Natural killer cell (primary cell): ENCODE measurements around the gene RFX1. TPM values are rescaled to one million over a fixed set of nuclear protein-coding genes. Genes with fewer than 3 reads are reported as not detected.

Experiments
- ATAC-seq, 3 donors: fragments of 150-1000 bp in 2 of 3; fragments of 200-7000 bp in 1 of 3; cut with Tn5 transposase; 1 replicate in 1 of 3; 2 replicates in 2 of 3; pipeline ENCODE4 v1.10.0; 2021; ENCODE audit warnings: mild to moderate bottlenecking in 2 of 3, moderate library complexity in 2 of 3
- DNase-seq, 2 donors: peaks; one replicate each; pipeline versions ENCODE4 v3.0.0 to v3.0.0-alpha.2; 2013 to 2021; ENCODE audit warnings: mixed read lengths in 1 of 2
- H3K27ac ChIP-seq: one replicate; pipeline ENCODE4 v1.5.1; 2013; ENCODE audit warnings: mild to moderate bottlenecking, low read length
- H3K27me3 ChIP-seq: one replicate; pipeline ENCODE4 v1.6.1; 2013; ENCODE audit warnings: low read length; ENCODE audit not compliant: control insufficient read depth, insufficient read depth
- H3K36me3 ChIP-seq: one replicate; pipeline ENCODE4 v1.6.1; 2013; ENCODE audit warnings: low read length; ENCODE audit not compliant: control insufficient read depth, insufficient read depth
- H3K4me1 ChIP-seq: one replicate; pipeline ENCODE4 v1.6.1; 2013; ENCODE audit warnings: low read length; ENCODE audit not compliant: control insufficient read depth, insufficient read depth
- H3K4me3 ChIP-seq: one replicate; pipeline ENCODE4 v1.5.1; 2013; ENCODE audit warnings: low read length
- H3K9me3 ChIP-seq: one replicate; pipeline ENCODE4 v1.6.1; 2013; ENCODE audit warnings: low read length; ENCODE audit not compliant: control insufficient read depth, insufficient read depth
- H3K27ac Mint-ChIP-seq, 2 donors: one replicate each; pipeline ENCODE4 v1.8.0; 2022; ENCODE audit warnings: mild to moderate bottlenecking in 2 of 2, mixed read lengths in 2 of 2, moderate library complexity in 1 of 2
- H3K27me3 Mint-ChIP-seq, 2 donors: one replicate each; pipeline ENCODE4 v1.8.0; 2022; ENCODE audit warnings: low read depth in 2 of 2, mixed read lengths in 2 of 2
- H3K36me3 Mint-ChIP-seq: one replicate; pipeline ENCODE4 v1.8.0; 2022; ENCODE audit warnings: mixed read lengths
- H3K4me1 Mint-ChIP-seq, 2 donors: one replicate each; pipeline ENCODE4 v1.8.0; 2022; ENCODE audit warnings: mixed read lengths in 2 of 2
- H3K4me3 Mint-ChIP-seq: one replicate; pipeline ENCODE4 v1.8.0; 2022; ENCODE audit warnings: mild to moderate bottlenecking, moderate library complexity, mixed read lengths
- H3K9me3 Mint-ChIP-seq, 2 donors: one replicate each; pipeline ENCODE4 v1.8.0; 2022; ENCODE audit warnings: mixed read lengths in 2 of 2
- CTCF ChIP-seq: fragments of 200-600 bp; IDR thresholded peaks from one replicate; pipeline ENCODE4 v1.8.0; 2022; ENCODE audit warnings: antibody characterized with exemption
- WGBS: methylation state at CpG from one replicate; pipeline ENCODE4 v1.1.7; 2013; ENCODE audit warnings: missing lambda C conversion rate; ENCODE audit not compliant: insufficient coverage; 5-methylcytosine and 5-hydroxymethylcytosine counted together
- intact Hi-C: fragments of 100-400 bp; cut with micrococcal nuclease; formaldehyde crosslinking; loops from one replicate; pipeline ENCODE4 v1.14.2; 2022
- total RNA-seq, 4 donors: library from RNA; stranded (reverse); fragments of 120-200 nt in 1 of 4; gene quantifications; one replicate each; pipeline versions ENCODE4 v1.2.3 to v1.2.4, GENCODE V29; 2013 to 2022

The RFX1 gene
- total RNA-seq, 3 donors from 2014 or later (not counting 1 experiment from before 2014, with no cell fraction given), result 26.0 to 31.8 (median 30.5) TPM

DNA sequence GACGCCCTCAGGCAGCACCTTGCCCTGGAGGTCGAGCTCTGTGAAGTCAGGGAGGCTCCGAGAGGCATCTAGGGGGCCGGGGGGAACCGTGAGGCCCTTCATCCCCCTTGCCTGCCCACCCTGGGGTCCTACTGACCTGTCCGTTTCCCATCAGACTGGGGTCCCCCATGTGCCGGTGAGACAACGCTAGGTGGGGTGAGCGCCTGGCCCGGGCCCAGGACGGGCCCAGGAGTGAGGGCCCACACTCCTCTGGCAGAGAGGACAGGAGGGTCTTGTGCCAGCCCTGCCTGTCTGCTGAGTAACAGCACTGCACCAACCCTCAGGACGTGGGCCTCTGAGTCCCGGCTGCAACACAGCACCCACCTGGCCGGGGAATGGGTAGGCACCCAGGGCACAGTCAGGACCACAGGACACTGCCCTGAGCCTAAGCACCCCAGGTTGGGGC is 39.4 kb downstream of the RFX1 start:
- H3K36me3 Mint-ChIP-seq, result no peaks in the 10 kb centered on the region
- TF ChIP-seq CTCF, result no peak

DNA sequence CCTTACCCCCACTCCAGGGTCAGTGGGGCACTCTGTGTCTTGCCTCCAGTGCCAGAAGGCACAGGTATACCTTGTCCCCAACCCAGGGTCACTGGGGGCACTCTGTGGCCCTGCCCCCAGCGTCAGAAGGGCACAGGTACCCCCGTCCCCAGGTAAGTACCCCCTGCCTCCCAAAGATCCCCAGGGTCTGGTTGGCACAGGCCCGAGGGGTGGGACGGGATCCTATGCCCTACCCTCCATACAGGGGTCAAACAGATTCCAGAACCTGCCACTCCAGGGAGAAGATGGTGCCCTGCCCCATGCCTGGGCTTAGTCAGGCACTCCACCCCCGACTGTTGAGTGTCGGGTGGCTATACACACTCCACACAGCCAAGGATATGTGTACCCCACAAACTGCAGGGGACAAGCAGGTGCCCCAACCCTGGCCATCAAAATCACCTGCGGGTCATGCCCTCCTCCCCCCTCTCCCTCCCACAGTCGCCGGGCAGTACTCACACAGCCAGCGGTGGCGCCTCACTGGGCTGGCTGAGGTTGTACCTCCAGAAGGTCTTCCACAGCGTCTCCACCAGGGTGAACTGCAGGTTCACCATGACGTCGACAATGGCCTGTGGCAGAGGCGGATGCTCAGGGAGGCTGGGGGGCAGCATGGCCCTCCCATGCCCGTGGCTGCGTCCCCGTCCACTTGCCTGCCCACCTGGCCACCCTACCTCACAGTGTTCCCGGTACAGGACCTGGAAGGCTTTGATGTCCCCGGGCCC is 40.0 kb downstream of the RFX1 start:
- Mint-ChIP-seq H3K4me3 (no peak overlapping the region), H3K36me3 (no peaks in the 10 kb centered on the region), H3K9me3 (no peaks in the 10 kb centered on the region), H3K27me3 (no peaks in the 10 kb centered on the region), H3K4me1 (no peaks in the 10 kb centered on the region), H3K27ac (no peak overlapping the region)
- no peak overlapping the region for H3K4me3 ChIP-seq
- H3K9me3 ChIP-seq, result no peaks in the 10 kb centered on the region
- peaks cover 44% of the 10 kb centered on the region for H3K36me3 ChIP-seq
- no peaks in the 10 kb centered on the region for H3K4me1 ChIP-seq
- H3K27me3 ChIP-seq, result no peaks in the 10 kb centered on the region
- ATAC-seq (no peak), DNase-seq (no peak)
- no peak overlapping the region for H3K27ac ChIP-seq
- no peak for TF ChIP-seq CTCF
- WGBS, result 96% methylated on average over 20 of the region's 20 CpGs
- intact Hi-C loops, result no loop called here

More for the DNA sequence above, 39.4 kb downstream of the RFX1 start:
- no peaks in the 10 kb centered on the region for H3K4me1 ChIP-seq
- Mint-ChIP-seq H3K9me3 (no peaks in the 10 kb centered on the region), H3K27ac (no peak overlapping the region), H3K4me1 (no peaks in the 10 kb centered on the region), H3K4me3 (no peak overlapping the region), H3K27me3 (no peaks in the 10 kb centered on the region)
- WGBS, result 97% methylated on average over 14 of the region's 14 CpGs
- H3K27me3 ChIP-seq, result no peaks in the 10 kb centered on the region
- peaks cover 42% of the 10 kb centered on the region for H3K36me3 ChIP-seq
- no peak overlapping the region for H3K4me3 ChIP-seq
- intact Hi-C loops, result no loop called here
- H3K27ac ChIP-seq, result no peak overlapping the region
- DNase-seq (no peak), ATAC-seq (no peak)
- no peaks in the 10 kb centered on the region for H3K9me3 ChIP-seq

GRCh38 chr19:13965377-13965896 is 40.7 kb downstream of the RFX1 start:
- H3K27me3 Mint-ChIP-seq, result no peaks in the 10 kb centered on the region
- Histone ChIP-seq H3K4me1 (no peaks in the 10 kb centered on the region), H3K4me3 (no peak overlapping the region), H3K9me3 (no peaks in the 10 kb centered on the region), H3K27me3 (no peaks in the 10 kb centered on the region), H3K27ac (no peak overlapping the region), H3K36me3 (peaks cover 51% of the 10 kb centered on the region)
- no peak for TF ChIP-seq CTCF
- no peak overlapping the region for H3K4me3 Mint-ChIP-seq
- WGBS, result 97% methylated on average over 24 of the region's 24 CpGs
- no peak for DNase-seq
- no peak for ATAC-seq
- no peaks in the 10 kb centered on the region for H3K4me1 Mint-ChIP-seq
- H3K9me3 Mint-ChIP-seq, result no peaks in the 10 kb centered on the region
- no peaks in the 10 kb centered on the region for H3K36me3 Mint-ChIP-seq
- H3K27ac Mint-ChIP-seq, result no peak overlapping the region
- intact Hi-C loops, result no loop called here
